Heart right ventricle (tissue), 16 donors: ENCODE results near the gene MMP26. TPM values are rescaled to one million over a fixed set of nuclear protein-coding genes. Genes with fewer than 3 reads are reported as not detected.

ENCODE experiments used
- ATAC-seq, 8 donors: fragments of 200-7000 bp; cut with Tn5 transposase; one replicate each; pipeline ENCODE4 v1.9.1; 2020; ENCODE audit warnings: mild to moderate bottlenecking in 8 of 8, moderate library complexity in 8 of 8, moderate number of reproducible peaks in 1 of 8
- DNase-seq, 2 donors: peaks; one replicate each; pipeline ENCODE4 v3.0.0-alpha.2; 2020
- H3K27ac ChIP-seq, 10 donors: fragments of 200-600 bp; sonication (generic) in 2 of 10; one replicate each; pipeline versions ENCODE4 v1.5.0 to v1.8.0; 2020 to 2022; ENCODE audit warnings: mild to moderate bottlenecking in 3 of 10
- H3K27me3 ChIP-seq, 7 donors: fragments of 200-600 bp; one replicate each; pipeline ENCODE4 v1.8.0; 2021 to 2022; ENCODE audit warnings: mild to moderate bottlenecking in 2 of 7
- H3K36me3 ChIP-seq, 9 donors: fragments of 200-600 bp; sonication (generic) in 1 of 9; one replicate each; pipeline versions ENCODE4 v1.5.0 to v1.8.0; 2020 to 2022; ENCODE audit warnings: mild to moderate bottlenecking in 2 of 9
- H3K4me1 ChIP-seq, 9 donors: fragments of 200-600 bp; sonication (generic) in 1 of 9; one replicate each; pipeline versions ENCODE4 v1.5.0 to v1.8.0; 2020 to 2022; ENCODE audit warnings: mild to moderate bottlenecking in 4 of 9
- H3K4me3 ChIP-seq, 10 donors: fragments of 200-600 bp; sonication (generic) in 2 of 10; one replicate each; pipeline versions ENCODE4 v1.5.0 to v1.8.0; 2020 to 2022; ENCODE audit warnings: mild to moderate bottlenecking in 7 of 10, moderate library complexity in 2 of 10
- H3K9me3 ChIP-seq, 11 donors: fragments of 200-600 bp in 10 of 11; sonication (generic) in 2 of 11; one replicate each; pipeline versions ENCODE4 v1.5.0 to v1.8.0; 2013 to 2022; ENCODE audit warnings: mild to moderate bottlenecking in 2 of 11, control low read depth in 1 of 11, moderate library complexity in 1 of 11
- WGBS, 2 donors: extraction: QIAGEN DNeasy Blood & Tissue Kit; methylation state at CpG; one replicate each; pipeline ENCODE4 v1.1.7; 2013; ENCODE audit warnings: inconsistent platforms in 1 of 2; 5-methylcytosine and 5-hydroxymethylcytosine counted together
- intact Hi-C, 10 donors: fragments of 100-400 bp; cut with DNase I; formaldehyde crosslinking; loops; one replicate each; pipeline versions ENCODE4 v1.11.1 to v1.14.2; 2022
- polyA plus RNA-seq, 2 donors: library from polyadenylated mRNA; stranded (reverse); fragments of 200-250 nt; gene quantifications; one replicate each; pipeline ENCODE4 v1.2.3, GENCODE V29; 2013
- total RNA-seq, 10 donors: library from RNA; stranded (reverse); fragmentation: NEBNext Ultra II Directional in 3 of 10; extraction: Animal tissue kit (Norgen Biotek cat#: 25700) in 3 of 10; gene quantifications; one replicate each; pipeline versions ENCODE4 v1.2.1 to v1.2.4, GENCODE V29; 2021 to 2023
- TF ChIP-seq, protein P1 (sequence below), 9 donors: fragments of 200-600 bp; sonication (generic) in 2 of 9; IDR thresholded peaks; one replicate each; pipeline versions ENCODE4 v1.5.0 to v1.8.0; 2021 to 2022; ENCODE audit warnings: antibody characterized with exemption in 9 of 9, mild to moderate bottlenecking in 5 of 9, moderate library complexity in 1 of 9
- donor health status: Arrhythmogenic right ventricular cardiomyopathy.
- donor health status: ischemic (EF 13 %, LVEDD 7.1; RV severe dilation, severe dysfunction).
- donor health status: healthy with polysubstance abuse.
- donor health status: DM: no; HTN: yes; CAD: no.
- donor health status: DM: no; HTN: no; CAD: no.
- donor health status: ischemic (EF 25% LVEDD 6.9; RV normal size, moderate dysfunction).
- donor health status: ischemic (EF 25% LVEDD 5.7; RV mildly dilated, moderate dysfunction).
- donor health status: healthy.
- donor health status: DM: yes; HTN: yes; CAD: no.
- donor health status: Ischemic cardiomyopathy.
- donor health status: ischemic (EF 35%, LVEDD 5.7; RV mildly dilated, moderate dysfunction).
- donor health status: nonischemic (EF 11% LVEDD 7.7; RV severe dilation, severe dysfunction).
- donor health status: DM: yes; HTN: yes; CAD: no.
- donor health status: PGD.
- donor health status: ischemic (EF 29% LVEDD 5.4; RV normal size, mild dysfunction).
- donor health status: nonischemic (EF 23%, LVEDD 6.1; RV moderate dilation, normal function).

The MMP26 gene
- total and polyA plus RNA-seq, 12 donors = not detected

DNA sequence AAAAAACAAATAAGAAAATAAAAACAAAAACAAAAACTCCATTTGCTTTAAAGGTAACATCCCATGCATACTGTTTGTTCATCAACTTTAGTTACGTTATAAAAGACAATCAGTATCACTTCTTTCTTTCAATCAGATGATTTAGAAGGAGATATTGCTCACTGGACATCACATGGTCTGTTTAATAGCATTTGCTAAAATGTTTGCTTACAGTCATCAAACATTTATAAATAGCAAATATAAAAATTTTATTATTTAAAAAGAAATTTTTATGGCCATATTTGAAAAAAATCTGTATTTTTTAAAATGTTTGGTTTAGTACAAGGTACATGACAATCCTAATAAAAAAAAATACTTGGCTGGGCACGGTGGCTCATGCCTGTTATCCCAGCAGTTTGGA, 22.6 kb downstream of the MMP26 start:
- DNase-seq (no peak), ATAC-seq (no peak)
- no peak overlapping the region for H3K4me3 ChIP-seq
- intact Hi-C loops = no loop called here
- TF ChIP-seq, protein P1, sequence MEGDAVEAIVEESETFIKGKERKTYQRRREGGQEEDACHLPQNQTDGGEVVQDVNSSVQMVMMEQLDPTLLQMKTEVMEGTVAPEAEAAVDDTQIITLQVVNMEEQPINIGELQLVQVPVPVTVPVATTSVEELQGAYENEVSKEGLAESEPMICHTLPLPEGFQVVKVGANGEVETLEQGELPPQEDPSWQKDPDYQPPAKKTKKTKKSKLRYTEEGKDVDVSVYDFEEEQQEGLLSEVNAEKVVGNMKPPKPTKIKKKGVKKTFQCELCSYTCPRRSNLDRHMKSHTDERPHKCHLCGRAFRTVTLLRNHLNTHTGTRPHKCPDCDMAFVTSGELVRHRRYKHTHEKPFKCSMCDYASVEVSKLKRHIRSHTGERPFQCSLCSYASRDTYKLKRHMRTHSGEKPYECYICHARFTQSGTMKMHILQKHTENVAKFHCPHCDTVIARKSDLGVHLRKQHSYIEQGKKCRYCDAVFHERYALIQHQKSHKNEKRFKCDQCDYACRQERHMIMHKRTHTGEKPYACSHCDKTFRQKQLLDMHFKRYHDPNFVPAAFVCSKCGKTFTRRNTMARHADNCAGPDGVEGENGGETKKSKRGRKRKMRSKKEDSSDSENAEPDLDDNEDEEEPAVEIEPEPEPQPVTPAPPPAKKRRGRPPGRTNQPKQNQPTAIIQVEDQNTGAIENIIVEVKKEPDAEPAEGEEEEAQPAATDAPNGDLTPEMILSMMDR (IDR thresholded peaks at IDR 0.05) = no peak
- H3K27ac ChIP-seq = no peak overlapping the region
- WGBS, 2 donors = 88 to 94% methylated on average over 2 of the region's 2 CpGs
- H3K27me3 ChIP-seq = no peaks in the 10 kb centered on the region
- no peaks in the 10 kb centered on the region for H3K4me1 ChIP-seq
- no peaks in the 10 kb centered on the region for H3K9me3 ChIP-seq
- H3K36me3 ChIP-seq = no peaks in the 10 kb centered on the region

DNA sequence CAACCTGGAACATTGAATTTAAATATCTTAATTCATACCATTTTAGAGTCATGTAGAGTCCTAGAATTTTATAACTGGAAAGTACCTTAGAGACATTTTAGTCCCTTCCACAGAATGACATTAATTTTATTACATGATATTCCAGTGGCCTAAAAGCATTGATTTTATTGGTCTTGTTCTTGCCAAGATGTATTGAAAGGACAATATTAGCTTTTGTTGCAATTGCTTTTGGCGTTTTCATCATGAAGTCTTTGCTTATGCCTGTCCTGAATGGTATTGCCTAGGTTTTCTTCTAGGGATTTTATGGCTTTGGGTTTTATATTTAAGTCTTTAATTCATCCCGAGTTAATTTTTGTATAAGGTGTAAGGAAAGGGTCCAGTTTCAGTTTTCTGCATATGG, 36.2 kb downstream of the MMP26 start:
- TF ChIP-seq, protein P1 (IDR thresholded peaks at IDR 0.05) = no peak
- Histone ChIP-seq H3K9me3 (no peaks in the 10 kb centered on the region), H3K36me3 (no peaks in the 10 kb centered on the region), H3K27ac (no peak overlapping the region), H3K4me3 (no peak overlapping the region), H3K27me3 (no peaks in the 10 kb centered on the region), H3K4me1 (no peaks in the 10 kb centered on the region)
- intact Hi-C loops = no loop called here
- 83% methylated on average over 2 of the region's 2 CpGs for WGBS, 2 donors
- no peak for ATAC-seq
- DNase-seq = no peak

DNA sequence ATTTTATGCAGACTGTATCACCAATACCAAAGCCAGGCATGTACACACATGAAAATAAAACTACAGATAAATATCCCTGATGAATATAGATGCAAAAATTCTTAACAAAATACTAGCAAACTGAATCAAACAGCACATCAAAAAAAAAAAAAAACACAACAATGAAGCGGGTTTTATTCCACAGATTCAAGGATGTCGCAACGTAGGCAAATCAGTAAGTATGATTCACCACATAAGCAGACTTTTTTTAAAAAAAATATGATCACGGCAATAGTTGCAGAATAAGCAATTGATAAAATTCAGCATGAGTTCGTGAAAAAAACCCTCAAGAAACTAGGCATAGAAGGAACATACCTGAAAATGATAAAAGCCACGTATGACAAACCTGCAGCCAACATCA, 43.9 kb downstream of the MMP26 start:
- DNase-seq = no peak
- intact Hi-C loops = no loop called here
- WGBS, 2 donors = 79 to 82% methylated on average over 6 of the region's 6 CpGs
- TF ChIP-seq, protein P1 (IDR thresholded peaks at IDR 0.05) = no peak
- Histone ChIP-seq H3K36me3 (no peaks in the 10 kb centered on the region), H3K4me3 (no peak overlapping the region), H3K4me1 (no peaks in the 10 kb centered on the region), H3K27ac (no peak overlapping the region), H3K9me3 (no peaks in the 10 kb centered on the region), H3K27me3 (no peaks in the 10 kb centered on the region)
- no peak for ATAC-seq

DNA sequence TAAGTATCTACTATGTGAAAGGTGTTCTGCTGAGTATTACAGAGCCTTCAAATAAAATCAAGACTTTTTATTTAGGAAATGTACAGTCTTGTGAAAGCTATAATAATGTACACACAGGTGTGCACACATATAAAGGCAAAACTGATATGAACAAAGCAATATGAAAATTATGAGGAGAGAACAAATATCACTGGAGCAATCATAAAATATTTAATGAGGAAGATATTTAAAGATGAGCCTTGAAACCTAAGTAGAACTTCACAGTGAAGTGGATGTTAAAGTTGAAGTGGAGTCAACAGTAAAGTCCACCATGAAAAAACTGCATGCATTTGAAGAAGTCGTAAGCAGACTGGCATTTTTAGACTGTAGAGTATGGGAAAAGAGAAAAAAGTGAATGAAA, 46.6 kb downstream of the MMP26 start:
- intact Hi-C loops = no loop called here
- WGBS, 2 donors = 85 to 92% methylated on average over 1 of the region's 1 CpG
- Histone ChIP-seq H3K27ac (no peak overlapping the region), H3K4me1 (no peaks in the 10 kb centered on the region), H3K36me3 (no peaks in the 10 kb centered on the region), H3K27me3 (no peaks in the 10 kb centered on the region), H3K4me3 (no peak overlapping the region), H3K9me3 (no peaks in the 10 kb centered on the region)
- ATAC-seq (no peak), DNase-seq (no peak)
- TF ChIP-seq, protein P1 (IDR thresholded peaks at IDR 0.05) = no peak

Other genes with a start within 250 kb of the MMP26 start
- not detected for gene OR52K1, start 222.1 kb upstream of the MMP26 start, total RNA-seq
- not detected for gene OR52K1, start 222.1 kb upstream of the MMP26 start, polyA plus RNA-seq
- gene OR52M1, start 159.6 kb upstream of the MMP26 start, total RNA-seq = not detected
- gene OR52M1, start 159.6 kb upstream of the MMP26 start, polyA plus RNA-seq = not detected
- not detected for gene OR52I2, start 123.0 kb upstream of the MMP26 start, total RNA-seq
- gene OR52I2, start 123.0 kb upstream of the MMP26 start, polyA plus RNA-seq = not detected
- not detected for gene OR52I1, start 110.7 kb upstream of the MMP26 start, total RNA-seq
- gene OR52I1, start 110.7 kb upstream of the MMP26 start, polyA plus RNA-seq = not detected
- gene TRIM68, start 96.6 kb upstream of the MMP26 start, total RNA-seq = 10 to 100 TPM in 6 of 10 donors, 1 to 10 TPM in 4; 6.4 to 12.8 (median 10.5) TPM
- 1 to 10 TPM; 3.5 to 5.3 TPM for gene TRIM68, start 96.6 kb upstream of the MMP26 start, polyA plus RNA-seq
- gene OR51D1, start 67.3 kb upstream of the MMP26 start, total RNA-seq = not detected
- not detected for gene OR51D1, start 67.3 kb upstream of the MMP26 start, polyA plus RNA-seq
- gene OR51E1, start 60.8 kb upstream of the MMP26 start, total RNA-seq = 1 to 10 TPM in 9 of 10 donors, under 1 TPM in 1; 0.68 to 3.4 (median 1.6) TPM
- gene OR51E1, start 60.8 kb upstream of the MMP26 start, polyA plus RNA-seq = 1 to 10 TPM; 2.3 to 2.6 TPM
- under 1 TPM in 4 of 10 donors, not detected in 6; 0.12 to 0.25 (median 0.16) TPM for gene OR51E2, start 6.9 kb upstream of the MMP26 start, total RNA-seq
- under 1 TPM; 0.07 to 0.25 TPM for gene OR51E2, start 6.9 kb upstream of the MMP26 start, polyA plus RNA-seq
- not detected for gene OR51F1, start 65.2 kb downstream of the MMP26 start, total RNA-seq
- not detected for gene OR51F1, start 65.2 kb downstream of the MMP26 start, polyA plus RNA-seq
- gene OR52R1, start 99.6 kb downstream of the MMP26 start, total RNA-seq = not detected
- not detected for gene OR52R1, start 99.6 kb downstream of the MMP26 start, polyA plus RNA-seq
- not detected for gene OR51F2, start 116.5 kb downstream of the MMP26 start, total RNA-seq
- gene OR51F2, start 116.5 kb downstream of the MMP26 start, polyA plus RNA-seq = not detected
- gene OR51S1, start 144.4 kb downstream of the MMP26 start, total RNA-seq = not detected
- not detected for gene OR51S1, start 144.4 kb downstream of the MMP26 start, polyA plus RNA-seq
- gene OR51T1, start 177.1 kb downstream of the MMP26 start, total RNA-seq = not detected
- gene OR51T1, start 177.1 kb downstream of the MMP26 start, polyA plus RNA-seq = not detected
- not detected for gene OR51A7, start 199.0 kb downstream of the MMP26 start, total RNA-seq
- not detected for gene OR51A7, start 199.0 kb downstream of the MMP26 start, polyA plus RNA-seq
- gene OR51G2, start 214.6 kb downstream of the MMP26 start, total RNA-seq = not detected
- gene OR51G2, start 214.6 kb downstream of the MMP26 start, polyA plus RNA-seq = not detected
- not detected for gene OR51G1, start 219.6 kb downstream of the MMP26 start, total RNA-seq
- gene OR51G1, start 219.6 kb downstream of the MMP26 start, polyA plus RNA-seq = not detected
- not detected for gene OR51A4, start 242.8 kb downstream of the MMP26 start, total RNA-seq
- gene OR51A4, start 242.8 kb downstream of the MMP26 start, polyA plus RNA-seq = not detected